Forelimb muscle (tissue), 1 donor: ENCODE data around the gene LCA5. TPM values are rescaled to one million over a fixed set of nuclear protein-coding genes. Genes with fewer than 3 reads are reported as not detected.
"Not testable (repeated sequence)": the region's sequence is repeated elsewhere in the genome, so short reads cannot be mapped to it uniquely, and the experiment has no call there.

Experiments
- DNase-seq: peaks from one replicate; pipeline ENCODE4 v3.0.0-alpha.2; 2013; ENCODE audit warnings: low read depth
- polyA plus RNA-seq: library from polyadenylated mRNA; unstranded; fragments of 120-200 nt; gene quantifications from one replicate; pipeline ENCODE4 v1.2.1, GENCODE V29; 2013; ENCODE audit not compliant: insufficient read length

LCA5 gene
- polyA plus RNA-seq, 1 donor: 3.8 TPM

- no peak for DNase-seq
These were observed 1.1 kb upstream of the LCA5 start for GRCh38 chr6:79538106-79538971.

- no peak for DNase-seq
These were observed 661 bp downstream of the LCA5 start for GRCh38 chr6:79536585-79536953.

GRCh38 chr6:79529567-79529966 lies 7.7 kb downstream of the LCA5 start:
- DNase-seq: not testable (repeated sequence)

- no peak for DNase-seq
These were observed 10.3 kb downstream of the LCA5 start for GRCh38 chr6:79526897-79527296.

- no peak for DNase-seq
These were observed 11.7 kb downstream of the LCA5 start for GRCh38 chr6:79525272-79526100.

GRCh38 chr6:79524065-79524464 lies 13.2 kb downstream of the LCA5 start:
- DNase-seq: no peak

- no peak for DNase-seq
These were observed 14.6 kb downstream of the LCA5 start for GRCh38 chr6:79522609-79523008.

GRCh38 chr6:79520534-79520933 lies 16.7 kb downstream of the LCA5 start:
- DNase-seq: no peak

- DNase-seq: no peak
These were observed 18.4 kb downstream of the LCA5 start for GRCh38 chr6:79518842-79519241.

GRCh38 chr6:79515436-79515835 lies 21.8 kb downstream of the LCA5 start:
- no peak for DNase-seq

GRCh38 chr6:79513111-79513510 lies 24.1 kb downstream of the LCA5 start:
- no peak for DNase-seq

GRCh38 chr6:79512014-79512413 lies 25.2 kb downstream of the LCA5 start:
- no peak for DNase-seq

- no peak for DNase-seq
These were observed 26.5 kb downstream of the LCA5 start for GRCh38 chr6:79510707-79511106.

- DNase-seq: no peak
These were observed 31.0 kb downstream of the LCA5 start for GRCh38 chr6:79506251-79506650.

- DNase-seq: no peak
These were observed 32.9 kb downstream of the LCA5 start for GRCh38 chr6:79504372-79504771.

- no peak for DNase-seq
These were observed 38.4 kb downstream of the LCA5 start for GRCh38 chr6:79498842-79499241.

- no peak for DNase-seq
These were observed 42.0 kb downstream of the LCA5 start for GRCh38 chr6:79495246-79495645.

GRCh38 chr6:79494841-79495240 lies 42.4 kb downstream of the LCA5 start:
- DNase-seq: no peak

- DNase-seq: no peak
These were observed 66.5 kb downstream of the LCA5 start for GRCh38 chr6:79470728-79471127.

GRCh38 chr6:79469376-79470246 lies 67.6 kb downstream of the LCA5 start:
- no peak for DNase-seq

GRCh38 chr6:79468587-79468986 lies 68.6 kb downstream of the LCA5 start:
- no peak for DNase-seq

- no peak for DNase-seq
These were observed 69.1 kb downstream of the LCA5 start for GRCh38 chr6:79468116-79468515.
